Right lobe of liver (tissue), 6 donors: ENCODE measurements around the gene GTF3C1. TPM values are rescaled to one million over a fixed set of nuclear protein-coding genes. Genes with fewer than 3 reads are reported as not detected.

Experiments
- ATAC-seq, 4 donors: fragments of 200-7000 bp; cut with Tn5 transposase; one replicate each; pipeline ENCODE4 v1.9.1; 2020; ENCODE audit warnings: mild to moderate bottlenecking in 4 of 4, moderate library complexity in 4 of 4
- DNase-seq, 3 donors: peaks; one replicate each; pipeline ENCODE4 v3.0.0-alpha.2; 2020
- H3K27ac ChIP-seq, 3 donors: fragments of 200-600 bp; one replicate each; pipeline ENCODE4 v1.8.0; 2022
- H3K27me3 ChIP-seq, 2 donors: fragments of 200-600 bp; one replicate each; pipeline ENCODE4 v1.8.0; 2022
- H3K36me3 ChIP-seq, 4 donors: fragments of 200-600 bp; sonication (generic) in 1 of 4; one replicate each; pipeline versions ENCODE4 v1.5.1 to v1.8.0; 2017 to 2022; ENCODE audit warnings: control low read depth in 1 of 4
- H3K4me1 ChIP-seq, 4 donors: fragments of 200-600 bp; sonication (generic) in 1 of 4; one replicate each; pipeline versions ENCODE4 v1.5.1 to v1.8.0; 2017 to 2022; ENCODE audit warnings: control low read depth in 1 of 4
- H3K4me3 ChIP-seq, 3 donors: fragments of 200-600 bp; one replicate each; pipeline ENCODE4 v1.8.0; 2022
- H3K9me3 ChIP-seq, 4 donors: fragments of 200-600 bp; sonication (generic) in 1 of 4; one replicate each; pipeline versions ENCODE4 v1.5.1 to v1.8.0; 2017 to 2022; ENCODE audit warnings: control low read depth in 1 of 4
- POLR2A ChIP-seq: fragments of 450-650 bp; IDR thresholded peaks from one replicate; pipeline ENCODE4 v1.6.1; 2017; ENCODE audit warnings: antibody characterized with exemption, mild to moderate bottlenecking
- WGBS: methylation state at CpG from one replicate; pipeline ENCODE4 v1.1.6; 2018; ENCODE audit warnings: low coverage, low lambda C conversion rate; ENCODE audit not compliant: insufficient coverage; ENCODE audit errors: missing lambda C conversion rate; 5-methylcytosine and 5-hydroxymethylcytosine counted together
- intact Hi-C, 2 donors: fragments of 100-400 bp; cut with DNase I; formaldehyde crosslinking; loops; one replicate each; pipeline versions ENCODE4 v1.11.2 to v1.14.1; 2022
- total RNA-seq, 6 experiments: library from RNA; depleted of rRNA in 2 of 6; stranded (reverse); fragments of >200 nt in 2 of 6; fragmentation: NEBNext Ultra II Directional in 3 of 6; extraction: Animal tissue kit (Norgen Biotek cat#: 25700) in 3 of 6; gene quantifications; one replicate each; pipeline versions ENCODE4 v1.1.0 to v1.2.4, GENCODE V29; 2016 to 2023
- TF ChIP-seq, protein P1 (sequence below), 4 donors: fragments of 200-600 bp in 3 of 4; fragments of 450-650 bp in 1 of 4; IDR thresholded peaks; one replicate each; pipeline versions ENCODE4 v1.5.1 to v1.8.0; 2016 to 2022; ENCODE audit warnings: antibody characterized with exemption in 4 of 4, mild to moderate bottlenecking in 2 of 4
- donor health status: DM: no; HTN: yes; CAD: no.
- donor health status: DM: no; HTN: no; CAD: no.
- donor health status: DM: no; HTN: no; CAD: no.
- donor health status: DM: no; HTN: yes; CAD: no.
- donor health status: DM: no; HTN: yes; CAD: no.

The GTF3C1 gene
- total RNA-seq, 6 experiments from 2014 or later: 25.3 to 53.3 (median 26.9) TPM

DNA sequence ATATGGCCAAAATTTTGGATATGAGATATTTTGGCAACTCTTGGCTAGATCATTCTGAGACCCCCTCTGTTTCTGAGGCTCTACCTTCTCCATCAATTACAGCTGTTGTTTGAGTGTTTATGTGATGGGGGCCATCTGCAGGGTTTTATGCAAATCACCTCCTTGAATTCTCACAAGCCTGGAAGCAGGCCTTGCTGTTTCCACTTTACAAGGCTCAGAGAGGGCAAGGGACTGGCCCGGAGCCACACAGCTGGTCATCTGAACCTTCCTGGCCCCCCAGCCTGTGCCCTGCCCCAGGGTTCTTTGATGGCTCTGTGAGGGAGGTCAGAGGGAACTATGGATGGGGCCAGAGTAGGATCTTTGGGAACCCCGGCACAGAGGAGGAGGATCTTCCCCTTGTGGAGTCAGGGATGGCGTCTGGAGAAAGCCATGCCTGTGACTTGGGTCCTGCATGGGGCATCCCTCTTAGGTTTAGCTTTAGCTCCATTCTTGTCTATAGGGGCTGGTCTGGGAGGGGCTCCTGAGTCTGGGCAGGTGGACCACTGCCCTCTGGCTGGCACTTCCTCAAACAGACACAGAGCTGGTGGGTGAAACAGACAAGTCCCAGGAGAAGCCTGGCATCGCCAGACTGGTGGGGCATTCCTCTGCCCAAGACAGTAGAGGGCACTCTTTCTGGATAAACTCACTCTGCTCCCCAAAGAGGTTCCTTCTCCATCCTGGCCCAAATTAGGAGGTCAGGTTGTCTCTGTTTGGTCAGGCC, 121.5 kb downstream of the GTF3C1 start:
- DNase-seq (peak in 1 of 3 donors; percentile 29), ATAC-seq (no peak)
- intact Hi-C loops: no loop called here
- H3K4me1 ChIP-seq: no peaks in the 10 kb centered on the region
- no CpG with 5 or more reads among the region's 4 CpGs for WGBS
- H3K27ac ChIP-seq: no peak overlapping the region
- no peaks in the 10 kb centered on the region for H3K36me3 ChIP-seq
- no peaks in the 10 kb centered on the region for H3K9me3 ChIP-seq
- H3K27me3 ChIP-seq: no peaks in the 10 kb centered on the region
- TF ChIP-seq, protein P1, sequence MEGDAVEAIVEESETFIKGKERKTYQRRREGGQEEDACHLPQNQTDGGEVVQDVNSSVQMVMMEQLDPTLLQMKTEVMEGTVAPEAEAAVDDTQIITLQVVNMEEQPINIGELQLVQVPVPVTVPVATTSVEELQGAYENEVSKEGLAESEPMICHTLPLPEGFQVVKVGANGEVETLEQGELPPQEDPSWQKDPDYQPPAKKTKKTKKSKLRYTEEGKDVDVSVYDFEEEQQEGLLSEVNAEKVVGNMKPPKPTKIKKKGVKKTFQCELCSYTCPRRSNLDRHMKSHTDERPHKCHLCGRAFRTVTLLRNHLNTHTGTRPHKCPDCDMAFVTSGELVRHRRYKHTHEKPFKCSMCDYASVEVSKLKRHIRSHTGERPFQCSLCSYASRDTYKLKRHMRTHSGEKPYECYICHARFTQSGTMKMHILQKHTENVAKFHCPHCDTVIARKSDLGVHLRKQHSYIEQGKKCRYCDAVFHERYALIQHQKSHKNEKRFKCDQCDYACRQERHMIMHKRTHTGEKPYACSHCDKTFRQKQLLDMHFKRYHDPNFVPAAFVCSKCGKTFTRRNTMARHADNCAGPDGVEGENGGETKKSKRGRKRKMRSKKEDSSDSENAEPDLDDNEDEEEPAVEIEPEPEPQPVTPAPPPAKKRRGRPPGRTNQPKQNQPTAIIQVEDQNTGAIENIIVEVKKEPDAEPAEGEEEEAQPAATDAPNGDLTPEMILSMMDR (IDR thresholded peaks at IDR 0.05): peak in 2 of 4 donors; percentile 6 to 18
- TF ChIP-seq POLR2A: no peak
- H3K4me3 ChIP-seq: no peak overlapping the region

DNA sequence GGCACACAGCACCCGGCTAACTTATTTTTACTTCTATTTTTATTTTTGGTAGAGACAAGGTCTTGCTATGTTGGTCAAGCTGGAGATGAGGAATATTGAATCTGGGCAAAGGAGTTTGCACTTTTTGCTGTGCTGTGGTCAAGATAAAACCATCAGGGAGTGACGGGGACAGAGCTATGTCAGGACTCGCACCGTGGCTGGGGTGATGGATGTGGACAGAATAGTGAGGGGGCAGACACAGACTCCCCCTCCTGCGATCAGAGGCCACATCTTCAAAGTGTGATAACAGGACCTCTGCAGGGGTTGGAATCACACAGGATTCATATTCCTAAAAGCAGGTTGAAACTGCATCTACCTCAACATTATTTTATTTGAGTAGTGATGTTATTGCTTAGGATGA, 122.2 kb downstream of the GTF3C1 start:
- DNase-seq (peak in 1 of 3 donors; percentile 8), ATAC-seq (no peak)
- Histone ChIP-seq H3K4me1 (no peaks in the 10 kb centered on the region), H3K9me3 (no peaks in the 10 kb centered on the region), H3K27ac (no peak overlapping the region), H3K27me3 (no peaks in the 10 kb centered on the region), H3K4me3 (no peak overlapping the region), H3K36me3 (no peaks in the 10 kb centered on the region)
- 38% methylated on average over 5 of the region's 5 CpGs for WGBS
- no peak for TF ChIP-seq POLR2A
- TF ChIP-seq, protein P1 (IDR thresholded peaks at IDR 0.05): no peak
- intact Hi-C loops: no loop called here

DNA sequence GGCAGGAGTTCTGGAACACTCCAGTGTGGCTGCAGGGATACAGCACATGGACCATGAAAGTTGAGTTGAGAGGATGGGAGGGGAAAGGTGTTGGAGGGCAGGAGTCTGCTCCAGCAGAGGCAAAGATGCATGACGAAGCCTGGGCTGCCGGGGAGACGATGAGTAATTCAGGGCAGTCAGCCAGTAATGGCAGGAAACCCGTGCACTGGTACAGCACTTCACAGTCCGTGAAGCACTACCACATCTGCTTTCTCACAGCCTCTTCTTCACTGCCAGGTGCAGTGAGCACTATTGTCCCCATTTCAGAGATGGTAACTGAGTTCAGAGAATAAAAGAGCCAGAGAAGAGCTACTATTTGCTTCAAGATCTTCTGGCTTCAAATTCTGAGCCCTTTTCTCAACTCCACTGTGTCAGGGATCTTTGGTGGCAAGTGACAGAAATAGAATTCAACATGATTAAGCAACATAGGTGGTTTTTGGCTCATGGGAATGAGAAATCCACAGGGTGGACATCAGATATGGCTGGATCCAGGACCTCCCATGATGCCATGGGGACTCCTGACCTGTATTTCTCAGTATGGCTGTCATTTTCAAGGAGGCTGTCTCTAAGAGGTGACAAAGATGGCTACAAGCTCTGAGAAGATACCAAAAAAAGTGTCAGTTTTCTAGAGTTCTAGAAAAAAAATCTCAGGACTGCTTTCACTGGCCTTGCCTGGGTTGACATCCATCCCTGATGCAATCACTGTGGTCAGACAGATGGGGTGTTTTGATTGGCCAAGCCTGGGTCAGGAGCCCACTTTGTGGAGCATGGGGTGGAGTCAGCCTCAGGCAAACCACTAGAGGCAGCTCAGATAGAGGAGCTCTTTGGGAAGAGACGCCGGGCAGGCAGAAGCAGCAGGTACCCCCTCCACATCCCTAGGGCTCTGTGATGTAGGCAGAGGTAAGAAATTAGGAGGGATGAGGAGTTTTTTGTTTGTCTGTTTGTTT, 123.0 kb downstream of the GTF3C1 start:
- Histone ChIP-seq H3K27ac (no peak overlapping the region), H3K4me3 (no peak overlapping the region), H3K36me3 (no peaks in the 10 kb centered on the region), H3K9me3 (peaks cover 0 to 6% (median 0%) of the 10 kb centered on the region in 4 donors), H3K4me1 (no peaks in the 10 kb centered on the region), H3K27me3 (no peaks in the 10 kb centered on the region)
- ATAC-seq: peak in 3 of 4 donors; percentile 30 to 62 (median 62)
- TF ChIP-seq, protein P1 (IDR thresholded peaks at IDR 0.05): no peak
- TF ChIP-seq POLR2A: no peak
- WGBS: 14% methylated on average over 2 of the region's 7 CpGs
- DNase-seq: peak in 1 of 3 donors; percentile 27
- intact Hi-C loops: no loop called here

DNA sequence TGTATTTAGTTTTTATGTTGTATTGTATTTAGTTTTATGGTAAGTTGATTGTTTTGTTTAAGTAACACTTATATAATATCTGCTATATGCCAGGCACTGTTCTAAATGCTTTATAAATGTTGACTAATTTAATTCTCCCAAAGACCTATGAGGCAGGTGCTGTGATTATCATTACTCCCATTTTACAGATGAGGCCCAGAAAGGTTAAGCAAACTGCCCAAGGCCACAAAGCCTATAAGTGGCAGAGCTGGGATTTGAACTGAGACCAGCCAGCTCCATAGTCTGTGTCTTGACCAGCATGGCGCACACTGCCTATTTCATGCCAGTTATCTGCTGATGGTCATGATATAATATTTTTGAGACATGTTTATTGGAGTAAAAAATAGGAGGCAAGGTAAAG, 123.8 kb downstream of the GTF3C1 start:
- H3K9me3 ChIP-seq: peaks cover 0 to 9% (median 0%) of the 10 kb centered on the region in 4 donors
- H3K4me3 ChIP-seq: no peak overlapping the region
- no peaks in the 10 kb centered on the region for H3K36me3 ChIP-seq
- DNase-seq (no peak), ATAC-seq (no peak)
- no peaks in the 10 kb centered on the region for H3K4me1 ChIP-seq
- intact Hi-C loops: no loop called here
- TF ChIP-seq POLR2A: no peak
- TF ChIP-seq, protein P1 (IDR thresholded peaks at IDR 0.05): no peak
- H3K27ac ChIP-seq: no peak overlapping the region
- no peaks in the 10 kb centered on the region for H3K27me3 ChIP-seq
- 100% methylated on average over 1 of the region's 1 CpG for WGBS
